Testis (tissue), 3 donors: ENCODE data around the gene RAMACL. TPM values are rescaled to one million over a fixed set of nuclear protein-coding genes. Genes with fewer than 3 reads are reported as not detected.

Experiments
- DNase-seq: peaks from one replicate; pipeline ENCODE4 v3.0.0-alpha.2; 2019
- H3K27ac ChIP-seq, 2 donors: fragments of 200-600 bp; sonication (generic); one replicate each; pipeline ENCODE4 v1.5.1; 2019
- H3K27me3 ChIP-seq: fragments of 200-600 bp; sonication (generic); one replicate; pipeline ENCODE4 v1.5.1; 2019
- H3K36me3 ChIP-seq: fragments of 200-600 bp; sonication (generic); one replicate; pipeline ENCODE4 v1.5.1; 2017; ENCODE audit warnings: low read depth; ENCODE audit errors: missing control alignments
- H3K4me1 ChIP-seq: fragments of 200-600 bp; sonication (generic); one replicate; pipeline ENCODE4 v1.5.1; 2019
- H3K4me3 ChIP-seq, 2 donors: fragments of 200-600 bp; sonication (generic); one replicate each; pipeline ENCODE4 v1.5.1; 2017 to 2019
- H3K9me3 ChIP-seq: fragments of 200-600 bp; sonication (generic); one replicate; pipeline ENCODE4 v1.5.1; 2017
- POLR2A ChIP-seq: fragments of 450-650 bp; IDR thresholded peaks from one replicate; pipeline ENCODE4 v1.6.1; 2017; ENCODE audit warnings: antibody characterized with exemption, mild to moderate bottlenecking, moderate library complexity
- WGBS, 2 donors: methylation state at CpG; one replicate each; pipeline ENCODE4 v1.1.5; 2018; 5-methylcytosine and 5-hydroxymethylcytosine counted together
- intact Hi-C: fragments of 100-400 bp; cut with DNase I; formaldehyde crosslinking; loops from one replicate; pipeline ENCODE4 v1.15.1; 2023; ENCODE audit warnings: low total_unique reads
- polyA plus RNA-seq: library from polyadenylated mRNA; stranded (reverse); fragments of 350-450 nt; fragmentation: Illumina TruSeq; extraction: RNeasy Lipid Tissue Mini Kit (QIAGEN cat#74804); gene quantifications from one replicate; pipeline ENCODE4 v1.2.3, GENCODE V29; 2014; ENCODE audit warnings: low read depth, low replicate concordance; ENCODE audit not compliant: insufficient read depth
- total RNA-seq, 2 donors: library from RNA; depleted of rRNA; stranded (reverse); fragments of >200 nt; gene quantifications; one replicate each; pipeline ENCODE4 v1.2.3, GENCODE V29; 2016
- TF ChIP-seq, protein P1 (sequence below), 3 experiments: fragments of 450-650 bp in 2 of 3; fragments of 200-600 bp in 1 of 3; sonication (generic) in 1 of 3; IDR thresholded peaks; one replicate each; pipeline ENCODE4 v1.5.1; 2016 to 2019; ENCODE audit warnings: antibody characterized with exemption in 3 of 3, mild to moderate bottlenecking in 2 of 3, moderate library complexity in 1 of 3

The RAMACL gene
- total and polyA plus RNA-seq, 3 donors from 2014 or later, result 1.7 to 1.9 TPM; not detected in 1

DNA sequence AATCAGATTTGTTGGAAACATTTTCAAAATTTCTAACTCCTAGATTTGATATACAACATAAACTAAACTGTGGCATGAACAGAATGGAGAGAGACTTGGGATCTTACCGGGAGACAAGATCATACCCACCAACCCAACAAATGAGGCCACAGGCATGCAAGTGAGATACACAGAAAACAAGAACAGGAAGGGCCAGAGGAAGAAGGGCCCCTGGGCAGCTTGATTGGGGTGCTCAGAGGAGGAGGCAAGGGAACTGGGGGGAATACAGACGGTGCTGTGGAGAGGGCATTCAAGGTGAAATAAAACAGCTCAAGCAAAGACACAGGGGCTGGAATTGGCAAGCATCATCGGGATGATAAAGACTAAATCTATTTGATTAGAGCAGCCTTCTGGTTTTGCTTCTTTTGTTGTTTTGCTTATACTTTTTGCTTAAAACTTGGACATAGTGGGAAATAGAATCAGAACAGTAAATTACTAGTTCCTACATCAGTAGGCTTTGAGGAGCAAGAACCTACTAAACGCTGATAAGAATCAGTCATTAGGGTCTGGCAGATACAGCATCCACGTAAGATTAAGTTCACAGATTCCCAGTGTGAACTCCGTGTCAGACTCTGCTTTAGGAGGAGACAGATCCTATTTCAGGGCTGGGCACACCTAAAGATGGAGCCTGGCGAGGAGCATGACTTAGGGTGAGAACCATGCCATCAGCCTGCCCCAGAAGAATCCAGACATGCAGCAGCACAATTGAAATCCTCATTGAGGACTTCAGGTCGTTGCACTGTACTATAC, 3.5 kb upstream of the RAMACL start:
- H3K4me3 ChIP-seq, result no peak overlapping the region
- intact Hi-C loops, result no loop called here
- WGBS, 2 donors, result 76 to 84% methylated on average over 8 of the region's 8 CpGs

DNA sequence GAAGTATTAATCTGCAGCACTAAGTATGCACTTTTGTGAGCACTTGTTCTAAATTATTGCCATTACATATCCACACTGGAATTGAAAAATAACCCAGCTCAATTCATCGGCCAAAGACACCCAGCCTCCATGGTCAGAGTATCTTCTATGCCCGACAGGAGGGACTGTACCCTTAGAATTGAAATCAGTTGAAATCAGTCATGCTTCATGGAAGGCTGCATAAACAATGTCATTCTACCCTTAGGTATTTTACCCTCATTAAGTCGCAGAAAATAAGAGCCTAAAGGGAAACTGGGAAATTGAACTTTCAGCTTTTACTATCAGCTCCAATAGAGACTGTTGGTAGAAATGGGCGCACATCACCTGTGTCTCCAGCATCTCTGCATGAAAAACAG, 2.9 kb upstream of the RAMACL start:
- Histone ChIP-seq H3K27ac (no peak overlapping the region), H3K4me1 (no peaks in the 10 kb centered on the region), H3K27me3 (no peaks in the 10 kb centered on the region), H3K9me3 (no peaks in the 10 kb centered on the region), H3K36me3 (no peaks in the 10 kb centered on the region), H3K4me3 (no peak overlapping the region)
- intact Hi-C loops, result no loop called here
- WGBS, 2 donors, result 90 to 92% methylated on average over 4 of the region's 4 CpGs
- no peak for DNase-seq
- TF ChIP-seq, protein P1, sequence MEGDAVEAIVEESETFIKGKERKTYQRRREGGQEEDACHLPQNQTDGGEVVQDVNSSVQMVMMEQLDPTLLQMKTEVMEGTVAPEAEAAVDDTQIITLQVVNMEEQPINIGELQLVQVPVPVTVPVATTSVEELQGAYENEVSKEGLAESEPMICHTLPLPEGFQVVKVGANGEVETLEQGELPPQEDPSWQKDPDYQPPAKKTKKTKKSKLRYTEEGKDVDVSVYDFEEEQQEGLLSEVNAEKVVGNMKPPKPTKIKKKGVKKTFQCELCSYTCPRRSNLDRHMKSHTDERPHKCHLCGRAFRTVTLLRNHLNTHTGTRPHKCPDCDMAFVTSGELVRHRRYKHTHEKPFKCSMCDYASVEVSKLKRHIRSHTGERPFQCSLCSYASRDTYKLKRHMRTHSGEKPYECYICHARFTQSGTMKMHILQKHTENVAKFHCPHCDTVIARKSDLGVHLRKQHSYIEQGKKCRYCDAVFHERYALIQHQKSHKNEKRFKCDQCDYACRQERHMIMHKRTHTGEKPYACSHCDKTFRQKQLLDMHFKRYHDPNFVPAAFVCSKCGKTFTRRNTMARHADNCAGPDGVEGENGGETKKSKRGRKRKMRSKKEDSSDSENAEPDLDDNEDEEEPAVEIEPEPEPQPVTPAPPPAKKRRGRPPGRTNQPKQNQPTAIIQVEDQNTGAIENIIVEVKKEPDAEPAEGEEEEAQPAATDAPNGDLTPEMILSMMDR (IDR thresholded peaks at IDR 0.05), result no peak

More for the DNA sequence above, 3.5 kb upstream of the RAMACL start:
- no peak for DNase-seq
- TF ChIP-seq, protein P1 (IDR thresholded peaks at IDR 0.05), result no peak
- no peak for TF ChIP-seq POLR2A
- no peaks in the 10 kb centered on the region for H3K4me1 ChIP-seq
- H3K36me3 ChIP-seq, result no peaks in the 10 kb centered on the region
- no peaks in the 10 kb centered on the region for H3K27me3 ChIP-seq
- no peak overlapping the region for H3K27ac ChIP-seq
- no peaks in the 10 kb centered on the region for H3K9me3 ChIP-seq

DNA sequence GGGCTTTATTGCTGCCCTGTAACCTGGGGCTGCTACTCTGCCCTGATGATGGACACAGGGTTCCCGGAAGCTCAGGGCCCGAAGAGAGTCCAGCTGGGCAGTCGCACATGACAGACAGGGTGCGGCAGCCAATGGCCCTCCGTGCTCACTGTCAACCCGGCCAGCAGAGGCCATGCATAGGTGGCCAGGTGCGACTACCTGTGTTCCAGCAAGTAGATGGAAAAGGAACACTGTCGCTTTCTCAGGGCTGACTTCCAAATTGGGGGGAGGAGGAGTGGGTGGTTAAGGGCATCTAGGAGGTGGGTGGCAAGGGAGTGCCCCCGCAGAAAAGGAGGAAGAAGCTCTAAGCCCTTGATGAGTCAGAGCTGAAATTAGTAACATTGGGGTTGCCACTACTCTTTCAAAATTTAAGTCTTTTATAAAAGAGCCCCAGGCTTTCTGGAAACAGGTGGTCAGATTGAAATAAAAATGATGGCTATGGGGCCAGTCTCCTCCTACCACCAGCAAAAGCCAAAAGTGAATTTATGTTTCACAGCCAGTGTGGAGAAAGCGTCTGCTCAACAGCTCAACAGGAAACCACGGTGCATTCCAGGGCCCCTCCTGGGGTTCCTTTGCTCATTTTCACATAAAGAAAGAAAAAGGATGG, 2.3 kb upstream of the RAMACL start:
- no peaks in the 10 kb centered on the region for H3K27me3 ChIP-seq
- intact Hi-C loops, result no loop called here
- no peaks in the 10 kb centered on the region for H3K9me3 ChIP-seq
- no peaks in the 10 kb centered on the region for H3K4me1 ChIP-seq
- H3K27ac ChIP-seq, result no peak overlapping the region
- TF ChIP-seq, protein P1 (IDR thresholded peaks at IDR 0.05), result no peak
- no peak for TF ChIP-seq POLR2A
- no peaks in the 10 kb centered on the region for H3K36me3 ChIP-seq
- DNase-seq, result no peak
- H3K4me3 ChIP-seq, result no peak overlapping the region
- WGBS, 2 donors, result 75 to 77% methylated on average over 6 to 11 of the region's 11 CpGs

DNA sequence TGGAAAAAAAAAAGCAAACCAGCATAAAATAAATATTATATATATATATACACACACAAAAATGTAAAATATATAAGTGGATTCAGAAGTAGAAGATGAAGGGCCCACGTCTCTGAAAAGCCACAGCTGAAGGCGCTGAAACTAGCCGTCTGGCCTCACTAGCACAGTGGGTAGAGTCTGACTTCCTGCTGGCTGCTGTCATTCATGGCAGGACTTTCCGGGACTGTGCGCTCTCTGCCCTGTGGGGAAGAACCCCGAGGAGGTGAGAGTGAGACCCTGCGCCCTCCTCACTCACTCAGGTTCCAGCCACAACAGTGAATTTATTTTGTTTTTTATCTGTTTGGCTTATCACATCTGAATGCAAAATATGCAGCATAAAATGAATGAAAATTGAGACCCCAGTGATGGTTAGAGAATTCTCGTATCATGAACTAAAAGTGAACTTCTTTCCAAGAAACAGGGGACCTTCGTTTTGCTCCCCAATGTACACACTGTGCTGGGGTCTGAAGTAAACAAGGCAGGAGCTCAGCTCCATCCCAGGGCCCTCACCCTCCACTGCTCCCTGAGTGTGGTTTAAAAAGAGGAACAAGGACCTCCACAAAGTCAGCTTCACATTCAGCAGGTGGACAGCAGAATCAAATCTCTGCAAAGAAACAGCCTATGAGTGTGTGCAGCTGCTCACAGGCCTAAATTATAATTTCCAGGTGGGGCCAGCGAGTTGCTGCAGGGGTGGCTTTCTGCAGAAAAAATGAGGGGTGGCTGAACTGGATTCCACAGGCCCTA, 1.3 kb upstream of the RAMACL start:
- H3K9me3 ChIP-seq, result no peaks in the 10 kb centered on the region
- intact Hi-C loops, result no loop called here
- 76 to 81% methylated on average over 10 of the region's 10 CpGs for WGBS, 2 donors
- H3K27me3 ChIP-seq, result no peaks in the 10 kb centered on the region
- TF ChIP-seq, protein P1 (IDR thresholded peaks at IDR 0.05), result no peak
- TF ChIP-seq POLR2A, result no peak
- no peak overlapping the region for H3K27ac ChIP-seq
- no peaks in the 10 kb centered on the region for H3K4me1 ChIP-seq
- no peaks in the 10 kb centered on the region for H3K36me3 ChIP-seq
- no peak overlapping the region for H3K4me3 ChIP-seq
- DNase-seq, result no peak
